Uterus (tissue), 4 donors: ENCODE measurements around the gene LRRC3C. TPM values are rescaled to one million over a fixed set of nuclear protein-coding genes. Genes with fewer than 3 reads are reported as not detected.
"Not testable (repeated sequence)": the region's sequence is repeated elsewhere in the genome, so short reads cannot be mapped to it uniquely, and the experiment has no call there.

Source experiments
- DNase-seq, 2 donors: peaks; one replicate each; pipeline ENCODE4 v3.0.0-alpha.2; 2019 to 2020
- H3K27ac ChIP-seq, 2 donors: fragments of 200-600 bp; sonication (generic); 1 replicate in 1 of 2; 2 replicates in 1 of 2; pipeline ENCODE4 v1.5.1; 2016 to 2018
- H3K27me3 ChIP-seq, 2 donors: fragments of 200-600 bp; sonication (generic); one replicate each; pipeline ENCODE4 v1.5.1; 2018 to 2019; ENCODE audit warnings: control low read depth in 1 of 2
- H3K36me3 ChIP-seq, 2 donors: fragments of 200-600 bp; sonication (generic); one replicate each; pipeline ENCODE4 v1.5.1; 2019; ENCODE audit warnings: control low read depth in 1 of 2
- H3K4me1 ChIP-seq, 2 donors: fragments of 200-600 bp; sonication (generic); one replicate each; pipeline ENCODE4 v1.5.1; 2018 to 2019; ENCODE audit warnings: control low read depth in 1 of 2
- H3K4me3 ChIP-seq, 2 donors: fragments of 200-600 bp; sonication (generic); 1 replicate in 1 of 2; 2 replicates in 1 of 2; pipeline ENCODE4 v1.5.1; 2018 to 2019; ENCODE audit warnings: mild to moderate bottlenecking in 1 of 2
- H3K9me3 ChIP-seq, 2 donors: fragments of 200-600 bp; sonication (generic); one replicate each; pipeline ENCODE4 v1.5.1; 2019; ENCODE audit warnings: control low read depth in 1 of 2
- CTCF ChIP-seq, 4 experiments: fragments of 200-600 bp in 2 of 4; fragments of 450-650 bp in 2 of 4; sonication (generic) in 2 of 4; IDR thresholded peaks; one replicate each; pipeline ENCODE4 v1.5.1; 2016 to 2019; ENCODE audit warnings: antibody characterized with exemption in 4 of 4, mild to moderate bottlenecking in 2 of 4, moderate library complexity in 1 of 4
- POLR2A ChIP-seq, 2 donors: fragments of 450-650 bp; IDR thresholded peaks; one replicate each; pipeline ENCODE4 v1.6.1; 2016; ENCODE audit warnings: antibody characterized with exemption in 2 of 2, mild to moderate bottlenecking in 1 of 2, moderate library complexity in 1 of 2
- intact Hi-C: fragments of 100-400 bp; cut with DNase I; formaldehyde crosslinking; loops from one replicate; pipeline ENCODE4 v1.15.1; 2023; ENCODE audit warnings: low total_unique reads
- total RNA-seq, 4 donors: library from RNA; depleted of rRNA in 3 of 4; stranded (reverse); fragments of >200 nt in 3 of 4; gene quantifications; one replicate each; pipeline versions ENCODE4 v1.1.0 to v1.2.4, GENCODE V29; 2014 to 2023
- donor health status: DM: yes; HTN: yes; CAD: no.

LRRC3C gene
- under 1 TPM in 1 of 4 donors, not detected in 3; 0.52 TPM for total RNA-seq

GRCh38 chr17:39927101-39927928 is at the start of gene LRRC3C, which contains the start of gene ORMDL3:
Gene LRRC3C (plus strand): TSS chr17:39927732. CDS start chr17:39941524, 13,792 bp downstream.
Gene ORMDL3 (minus strand): TSS chr17:39927601. CDS start chr17:39924203, 3,398 bp downstream.
- Histone ChIP-seq H3K27ac (peak within 1 kb of the TSS; percentile 88 to 93), H3K4me1 (peaks cover 7 to 13% of the 10 kb centered on the region in 2 donors), H3K36me3 (no peaks in the 10 kb centered on the region), H3K9me3 (no peaks in the 10 kb centered on the region), H3K4me3 (peak within 1 kb of the TSS; percentile 75 to 76), H3K27me3 (no peaks in the 10 kb centered on the region)
- intact Hi-C loops, result no loop called here
- peak; percentile 73 to 84 for TF ChIP-seq POLR2A (IDR thresholded peaks at IDR 0.05)
- TF ChIP-seq CTCF (IDR thresholded peaks at IDR 0.05), result peak in 2 of 4 experiments; percentile 6 to 54
- peak; percentile 94 to 97 for DNase-seq

DNA sequence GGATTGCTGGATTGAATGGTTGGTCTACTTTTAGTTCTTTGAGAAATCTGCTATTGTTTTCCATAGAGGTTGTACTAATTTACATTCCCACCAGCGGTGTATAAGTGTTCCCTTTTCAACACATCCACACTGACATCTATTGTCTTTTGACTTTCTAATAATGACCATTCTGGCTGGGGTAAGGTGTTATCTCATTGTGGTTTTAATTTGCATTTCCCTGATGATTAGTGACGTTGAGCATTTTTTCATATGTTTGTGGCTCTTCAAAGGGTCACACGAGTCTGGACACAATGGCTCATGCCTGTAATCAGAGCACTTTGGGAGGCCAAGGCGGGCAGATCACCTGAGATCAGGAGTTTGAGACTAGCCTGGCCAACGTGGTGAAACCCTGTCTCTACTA is 41.4 kb upstream of the LRRC3C start:
- intact Hi-C loops, result not testable (repeated sequence)

GRCh38 chr17:39887078-39887477 is 40.5 kb upstream of the LRRC3C start:
- intact Hi-C loops, result no loop called here
- H3K9me3 ChIP-seq, result no peaks in the 10 kb centered on the region
- no peak overlapping the region for H3K27ac ChIP-seq
- H3K4me3 ChIP-seq, result no peak overlapping the region
- no peaks in the 10 kb centered on the region for H3K4me1 ChIP-seq
- no peaks in the 10 kb centered on the region for H3K36me3 ChIP-seq
- peaks cover 0 to 7% of the 10 kb centered on the region in 2 donors for H3K27me3 ChIP-seq
- TF ChIP-seq POLR2A (IDR thresholded peaks at IDR 0.05), result no peak
- no peak for DNase-seq

More for the DNA sequence above, 41.4 kb upstream of the LRRC3C start:
- H3K36me3 ChIP-seq, H3K4me1 ChIP-seq, H3K9me3 ChIP-seq, H3K27ac ChIP-seq, H3K27me3 ChIP-seq, H3K4me3 ChIP-seq, DNase-seq: not testable (repeated sequence)

GRCh38 chr17:39889200-39889599 is 38.3 kb upstream of the LRRC3C start:
- Histone ChIP-seq H3K4me1 (no peaks in the 10 kb centered on the region), H3K9me3 (no peaks in the 10 kb centered on the region), H3K36me3 (no peaks in the 10 kb centered on the region), H3K27me3 (peaks cover 0 to 7% of the 10 kb centered on the region in 2 donors), H3K4me3 (no peak overlapping the region), H3K27ac (no peak overlapping the region)
- no peak for DNase-seq
- intact Hi-C loops, result no loop called here
- no peak for TF ChIP-seq POLR2A (IDR thresholded peaks at IDR 0.05)
- TF ChIP-seq CTCF (IDR thresholded peaks at IDR 0.05), result no peak

DNA sequence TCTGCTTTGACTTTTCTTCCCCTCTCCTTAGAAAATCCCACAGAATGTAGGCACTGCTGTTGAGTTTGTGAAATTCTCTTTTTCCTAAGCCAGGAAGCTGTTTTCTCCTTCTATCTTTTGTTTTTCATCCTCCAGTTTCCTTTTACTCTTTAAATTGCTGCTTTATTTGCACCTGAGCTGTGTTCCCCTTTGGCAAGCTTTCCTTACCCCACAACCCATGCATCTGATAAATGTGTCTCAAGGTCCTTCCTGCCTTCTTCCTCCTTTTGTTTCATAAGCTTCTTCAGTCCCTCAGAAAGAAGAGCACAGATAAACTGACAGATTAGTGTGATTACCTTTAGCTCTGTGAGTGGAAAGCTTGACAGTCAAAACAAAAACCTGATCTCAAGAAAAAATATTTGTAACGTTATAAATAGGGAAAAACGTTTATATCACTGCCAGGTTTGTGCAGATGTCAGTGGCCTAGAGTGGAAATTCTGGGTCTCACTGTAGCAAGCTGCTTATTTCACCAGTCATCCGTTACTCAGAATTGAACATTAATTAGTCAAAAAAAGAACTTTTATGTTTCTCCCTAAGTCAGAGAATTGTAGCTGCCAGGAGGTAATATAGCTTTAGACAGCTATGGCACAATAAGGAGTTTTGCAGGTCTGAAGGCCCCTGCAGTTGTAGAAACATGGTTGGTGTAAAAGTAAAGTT is 32.7 kb upstream of the LRRC3C start:
- no peak overlapping the region for H3K27ac ChIP-seq
- no peak for TF ChIP-seq POLR2A (IDR thresholded peaks at IDR 0.05)
- no peak for TF ChIP-seq CTCF (IDR thresholded peaks at IDR 0.05)
- intact Hi-C loops, result no loop called here

GRCh38 chr17:39898088-39898487 is 29.4 kb upstream of the LRRC3C start:
- no peaks in the 10 kb centered on the region for H3K36me3 ChIP-seq
- no peaks in the 10 kb centered on the region for H3K27me3 ChIP-seq
- H3K4me3 ChIP-seq, result no peak overlapping the region
- TF ChIP-seq POLR2A (IDR thresholded peaks at IDR 0.05), result no peak
- no peak for TF ChIP-seq CTCF (IDR thresholded peaks at IDR 0.05)
- H3K27ac ChIP-seq, result no peak overlapping the region
- DNase-seq, result no peak
- H3K4me1 ChIP-seq, result no peaks in the 10 kb centered on the region
- intact Hi-C loops, result no loop called here
- H3K9me3 ChIP-seq, result no peaks in the 10 kb centered on the region

More for the DNA sequence above, 32.7 kb upstream of the LRRC3C start:
- no peak for DNase-seq
- H3K4me1 ChIP-seq, result no peaks in the 10 kb centered on the region
- H3K9me3 ChIP-seq, result no peaks in the 10 kb centered on the region
- peaks cover 0 to 6% of the 10 kb centered on the region in 2 donors for H3K27me3 ChIP-seq
- no peaks in the 10 kb centered on the region for H3K36me3 ChIP-seq
- no peak overlapping the region for H3K4me3 ChIP-seq
